ENCODE results near the gene MPZL2. TPM values are rescaled to one million over a fixed set of nuclear protein-coding genes. Genes with fewer than 3 reads are reported as not detected.

MPZL2 gene
- total RNA-seq, 1 experiment from 2014 or later = 1.8 TPM

GRCh38 chr11:118283756-118284350 is 19.8 kb upstream of the MPZL2 start:
- ChIA-PET CTCF (no interaction called here), POLR2A (interaction anchor here (0.6 kb wide), 1 partner anchor 641 kb away, joined by 4 read pairs; no protein-coding TSS in a partner anchor)
- Histone ChIP-seq H3K27ac (ENCODE audit: low read length) (no peak overlapping the region), H3K27me3 (ENCODE audit: control insufficient read depth, insufficient read depth, low read length) (peaks cover 7% of the 10 kb centered on the region; the same call in 1 of the 2 replicates), H3K9me3 (ENCODE audit: control insufficient read depth, insufficient read depth, low read depth, low read length) (no peaks in the 10 kb centered on the region), H3K4me3 (ENCODE audit: low read depth in 2 of 2, low read length in 2 of 2) (no peak overlapping the region), H3K36me3 (ENCODE audit: control insufficient read depth, insufficient read depth, low read length) (no peaks in the 10 kb centered on the region), H3K4me1 (ENCODE audit: control insufficient read depth, insufficient read depth, low read length) (no peaks in the 10 kb centered on the region; the same call in 1 of the 2 replicates)
- ATAC-seq (0 out of 2 replicates have a peak, but pooled peaks have one; percentile 23), DNase-seq (ENCODE audit: low read depth, low spot score) (no peak)
- in situ Hi-C loops (cut with HindIII; ENCODE audit: low pct_unique_long_range_greater_than_20kb, low sequenced_read_pairs) (no loop called here), intact Hi-C loops (cut with micrococcal nuclease; ENCODE audit: unreplicated experiment) (no loop called here)
- no TSS peak for BruUV-seq (replicated peaks)
- TF ChIP-seq, protein P1, sequence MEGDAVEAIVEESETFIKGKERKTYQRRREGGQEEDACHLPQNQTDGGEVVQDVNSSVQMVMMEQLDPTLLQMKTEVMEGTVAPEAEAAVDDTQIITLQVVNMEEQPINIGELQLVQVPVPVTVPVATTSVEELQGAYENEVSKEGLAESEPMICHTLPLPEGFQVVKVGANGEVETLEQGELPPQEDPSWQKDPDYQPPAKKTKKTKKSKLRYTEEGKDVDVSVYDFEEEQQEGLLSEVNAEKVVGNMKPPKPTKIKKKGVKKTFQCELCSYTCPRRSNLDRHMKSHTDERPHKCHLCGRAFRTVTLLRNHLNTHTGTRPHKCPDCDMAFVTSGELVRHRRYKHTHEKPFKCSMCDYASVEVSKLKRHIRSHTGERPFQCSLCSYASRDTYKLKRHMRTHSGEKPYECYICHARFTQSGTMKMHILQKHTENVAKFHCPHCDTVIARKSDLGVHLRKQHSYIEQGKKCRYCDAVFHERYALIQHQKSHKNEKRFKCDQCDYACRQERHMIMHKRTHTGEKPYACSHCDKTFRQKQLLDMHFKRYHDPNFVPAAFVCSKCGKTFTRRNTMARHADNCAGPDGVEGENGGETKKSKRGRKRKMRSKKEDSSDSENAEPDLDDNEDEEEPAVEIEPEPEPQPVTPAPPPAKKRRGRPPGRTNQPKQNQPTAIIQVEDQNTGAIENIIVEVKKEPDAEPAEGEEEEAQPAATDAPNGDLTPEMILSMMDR (IDR thresholded peaks at IDR 0.05) = no peak
- no peak for TF ChIP-seq POLR2AphosphoS5 (IDR thresholded peaks at IDR 0.05; ENCODE audit: low read depth, low read length)
- TF ChIP-seq SIN3A (IDR thresholded peaks at IDR 0.05; ENCODE audit: borderline replicate concordance, insufficient read depth, low read depth, low read length) = no peak
- TF ChIP-seq REST (IDR thresholded peaks at IDR 0.05; ENCODE audit: insufficient read depth in 1 of 2, low read depth in 2 of 2, low read length in 1 of 2) = no peak
- no peak for TF ChIP-seq TCF7L2 (IDR thresholded peaks at IDR 0.05; ENCODE audit: low read depth, low read length)

GRCh38 chr11:118283037-118283636 is 19.0 kb upstream of the MPZL2 start:
- no peak overlapping the region for H3K27ac ChIP-seq (ENCODE audit: low read length)
- no peak for DNase-seq (ENCODE audit: low read depth, low spot score)
- no peaks in the 10 kb centered on the region for H3K9me3 ChIP-seq (ENCODE audit: control insufficient read depth, insufficient read depth, low read depth, low read length)
- no peaks in the 10 kb centered on the region; the same call in 1 of the 2 replicates for H3K4me1 ChIP-seq (ENCODE audit: control insufficient read depth, insufficient read depth, low read length)
- no peak for TF ChIP-seq REST (IDR thresholded peaks at IDR 0.05; ENCODE audit: insufficient read depth in 1 of 2, low read depth in 2 of 2, low read length in 1 of 2)
- no peak for TF ChIP-seq POLR2AphosphoS5 (IDR thresholded peaks at IDR 0.05; ENCODE audit: low read depth, low read length)
- TF ChIP-seq SIN3A (IDR thresholded peaks at IDR 0.05; ENCODE audit: borderline replicate concordance, insufficient read depth, low read depth, low read length) = no peak
- no peak for TF ChIP-seq TCF7L2 (IDR thresholded peaks at IDR 0.05; ENCODE audit: low read depth, low read length)
- TF ChIP-seq, protein P1 (IDR thresholded peaks at IDR 0.05) = no peak
- in situ Hi-C loops (cut with HindIII; ENCODE audit: low pct_unique_long_range_greater_than_20kb, low sequenced_read_pairs) = no loop called here
- peaks cover 7% of the 10 kb centered on the region; the same call in 1 of the 2 replicates for H3K27me3 ChIP-seq (ENCODE audit: control insufficient read depth, insufficient read depth, low read length)
- H3K4me3 ChIP-seq (ENCODE audit: low read depth in 2 of 2, low read length in 2 of 2) = no peak overlapping the region
- ATAC-seq = no peak
- ChIA-PET POLR2A (no interaction called here), CTCF (no interaction called here)
- intact Hi-C loops (cut with micrococcal nuclease; ENCODE audit: unreplicated experiment) = no loop called here
- H3K36me3 ChIP-seq (ENCODE audit: control insufficient read depth, insufficient read depth, low read length) = no peaks in the 10 kb centered on the region
- BruUV-seq (replicated peaks) = no TSS peak

Measured in Panc1 (cell line).